NCI-H146 treated with DMSO at 0.1 percent for 48 hours (cell line): ENCODE results near the gene ARHGEF11.

Source experiments
- DNase-seq: peaks from one replicate; lab custom pipeline; 2025; ENCODE audit not compliant: unreplicated experiment; lab: John Stamatoyannopoulos, UW

ARHGEF11 gene

DNA sequence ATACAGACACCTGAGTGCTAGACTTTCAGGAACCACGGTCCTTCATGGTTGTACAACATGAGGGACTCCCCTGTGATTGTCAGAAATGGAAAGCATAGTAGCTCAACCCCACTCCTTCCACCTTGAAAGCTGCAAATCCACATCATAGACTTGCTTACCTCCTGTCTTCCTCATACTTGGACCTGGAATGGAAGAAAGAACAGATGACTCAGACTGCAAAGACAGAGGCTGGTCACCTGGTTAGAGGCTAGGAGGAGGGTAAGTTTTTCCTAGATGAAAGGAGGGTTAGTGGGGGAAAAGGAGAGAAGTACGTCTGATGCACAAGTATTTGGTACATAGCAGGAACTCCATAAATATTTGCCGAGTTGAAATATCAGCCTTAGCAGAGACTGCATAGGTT lies 87.9 kb downstream of the ARHGEF11 start:
- DNase-seq, result no peak

DNA sequence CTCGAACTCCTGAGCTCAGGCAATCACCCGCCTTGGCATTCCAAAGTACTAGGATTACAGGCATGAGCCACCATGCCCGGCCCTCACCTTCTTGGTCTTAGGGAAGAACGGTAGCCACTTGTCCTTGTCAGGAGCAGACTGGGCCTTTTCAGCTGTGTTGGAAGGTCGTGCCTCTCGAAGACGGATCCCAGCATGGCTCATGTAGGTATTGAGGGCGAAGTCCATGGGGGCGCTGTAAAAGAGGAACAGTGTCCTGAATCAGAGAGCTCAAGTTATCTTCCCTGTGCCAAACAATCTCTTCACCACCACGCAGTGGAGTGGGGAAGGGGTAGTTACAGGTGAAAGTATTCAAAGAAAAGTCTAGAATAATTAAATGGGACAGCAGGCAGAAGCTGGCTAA lies 89.2 kb downstream of the ARHGEF11 start:
- DNase-seq, result no peak

DNA sequence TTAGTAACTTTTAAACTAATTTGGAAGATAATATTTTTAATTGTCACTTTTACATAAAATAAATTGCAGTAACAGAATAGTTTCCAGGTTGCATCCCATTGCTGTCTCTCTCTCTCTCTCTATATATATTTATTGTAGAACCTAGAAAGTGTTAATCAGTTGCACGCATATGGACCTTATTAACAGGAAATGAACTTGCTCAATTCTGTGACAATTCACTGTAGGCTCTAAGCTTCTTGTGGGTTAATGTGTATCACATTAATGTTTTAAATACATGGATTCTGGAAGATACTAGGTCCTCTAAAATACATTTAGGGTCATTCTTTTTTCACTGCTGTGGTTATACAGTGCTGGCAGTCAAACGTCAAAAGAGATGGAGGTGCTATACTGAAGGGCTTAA lies 92.0 kb downstream of the ARHGEF11 start:
- no peak for DNase-seq

DNA sequence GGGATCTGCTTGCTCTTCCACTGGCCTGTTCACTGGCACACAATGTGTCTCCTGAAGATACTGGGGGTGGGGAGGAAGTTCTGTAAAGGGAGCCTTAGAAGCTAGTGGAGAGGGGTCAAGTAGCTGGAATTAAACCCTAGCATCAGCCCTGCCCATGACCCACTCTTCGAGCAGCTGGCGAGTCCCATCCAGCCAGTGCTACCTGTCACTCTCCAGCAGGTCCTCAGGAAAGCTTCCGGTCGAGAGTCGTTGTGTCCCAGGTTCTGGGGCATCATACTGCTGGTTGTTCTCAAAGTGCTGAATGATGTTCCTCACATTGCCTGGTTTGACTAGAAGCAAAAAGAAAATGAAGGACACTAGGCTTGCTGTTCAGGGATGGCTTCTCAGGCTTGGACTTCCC lies 94.2 kb downstream of the ARHGEF11 start:
- DNase-seq, result no peak

DNA sequence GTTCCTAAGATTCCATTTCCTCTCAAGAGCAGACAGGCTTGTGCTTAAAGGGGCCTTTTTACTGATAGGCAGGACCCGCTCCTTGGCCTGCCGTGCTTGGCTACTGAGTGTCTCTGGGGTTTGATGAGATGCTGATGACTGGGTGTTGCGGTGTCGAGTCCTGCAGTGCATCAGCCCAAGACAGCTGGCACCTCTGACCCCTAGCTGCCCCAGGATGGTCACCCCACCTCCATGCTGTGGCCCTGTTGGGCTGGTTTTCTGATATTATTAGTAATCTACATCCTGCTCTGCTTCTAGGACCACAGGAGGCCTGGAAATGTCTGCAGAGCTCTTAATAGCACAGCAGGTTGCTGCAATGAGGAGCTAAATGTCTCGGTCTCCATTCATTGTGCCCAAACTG lies 96.4 kb downstream of the ARHGEF11 start:
- no peak for DNase-seq

DNA sequence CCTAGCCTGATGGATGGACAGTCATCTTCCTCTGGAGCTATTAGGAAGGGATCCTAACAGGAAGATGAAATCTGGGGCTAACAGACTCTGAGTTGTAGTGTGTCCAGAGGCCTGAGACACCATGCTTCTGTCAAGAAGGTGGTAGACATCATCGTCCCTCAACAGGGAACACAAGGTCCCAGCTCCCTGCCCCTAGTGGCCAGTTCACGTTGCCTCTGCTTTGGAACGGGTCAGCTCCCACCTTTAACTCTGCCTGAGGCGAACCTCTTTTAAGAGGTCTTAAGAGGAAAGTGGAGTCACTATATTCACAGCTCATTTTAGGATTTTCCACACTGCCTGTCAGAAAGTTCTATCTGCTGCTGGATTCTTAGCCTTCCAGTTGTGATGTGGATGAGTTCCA lies 96.8 kb downstream of the ARHGEF11 start:
- DNase-seq, result no peak

DNA sequence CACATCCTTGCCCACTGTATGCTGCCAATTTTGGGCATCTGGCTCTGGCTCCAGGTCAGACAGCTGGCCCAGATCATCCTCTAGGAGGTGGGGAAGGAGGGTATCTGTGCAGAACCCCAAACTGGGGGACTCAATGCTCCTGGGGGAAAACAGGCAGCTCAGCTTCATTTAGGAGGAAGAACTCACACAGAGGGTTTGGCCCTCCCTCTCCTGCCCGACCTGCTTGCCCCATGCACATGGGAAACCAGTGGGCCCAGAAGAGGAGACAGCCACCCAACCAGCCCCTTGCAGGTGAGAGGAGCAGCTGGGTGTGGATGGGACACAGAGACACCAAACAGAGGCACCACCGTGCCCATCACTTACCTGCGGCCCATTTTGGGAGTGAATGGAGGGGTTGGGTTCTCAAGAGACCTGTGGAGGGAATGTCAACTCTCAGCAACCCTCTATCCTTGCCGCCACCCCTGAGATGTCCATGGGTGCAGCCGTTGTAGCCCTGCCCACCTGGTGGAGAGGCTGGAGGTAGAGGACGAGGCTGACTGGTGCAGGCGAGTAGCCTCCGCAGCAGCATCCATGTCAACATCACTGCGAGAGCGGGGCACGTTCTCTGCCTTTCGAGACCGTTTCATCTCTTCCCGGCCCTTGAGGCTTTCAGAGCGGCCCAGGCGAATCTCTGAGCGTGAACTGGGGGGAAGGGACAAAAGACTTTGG lies 97.6 kb downstream of the ARHGEF11 start:
- no peak for DNase-seq

DNA sequence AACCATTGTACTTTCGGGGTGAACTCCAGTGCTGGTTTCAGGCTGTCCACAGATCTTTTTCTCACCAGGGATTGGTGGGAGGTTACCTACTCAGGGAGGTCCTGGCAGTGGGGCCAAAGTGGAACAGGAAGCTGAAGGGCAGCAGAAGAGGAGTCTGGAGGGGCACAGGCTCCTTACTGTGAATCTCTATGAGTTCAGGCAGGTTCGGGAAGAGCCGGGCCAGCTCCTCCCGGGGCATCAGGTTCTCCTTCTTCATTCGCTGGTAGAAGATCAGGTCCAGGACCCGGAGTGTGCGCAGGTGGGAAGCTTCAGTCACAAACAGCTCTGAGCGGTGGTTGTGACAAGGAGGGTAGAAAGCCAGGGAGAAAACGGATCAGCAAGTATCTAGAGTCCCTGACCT lies 98.4 kb downstream of the ARHGEF11 start:
- DNase-seq, result no peak

DNA sequence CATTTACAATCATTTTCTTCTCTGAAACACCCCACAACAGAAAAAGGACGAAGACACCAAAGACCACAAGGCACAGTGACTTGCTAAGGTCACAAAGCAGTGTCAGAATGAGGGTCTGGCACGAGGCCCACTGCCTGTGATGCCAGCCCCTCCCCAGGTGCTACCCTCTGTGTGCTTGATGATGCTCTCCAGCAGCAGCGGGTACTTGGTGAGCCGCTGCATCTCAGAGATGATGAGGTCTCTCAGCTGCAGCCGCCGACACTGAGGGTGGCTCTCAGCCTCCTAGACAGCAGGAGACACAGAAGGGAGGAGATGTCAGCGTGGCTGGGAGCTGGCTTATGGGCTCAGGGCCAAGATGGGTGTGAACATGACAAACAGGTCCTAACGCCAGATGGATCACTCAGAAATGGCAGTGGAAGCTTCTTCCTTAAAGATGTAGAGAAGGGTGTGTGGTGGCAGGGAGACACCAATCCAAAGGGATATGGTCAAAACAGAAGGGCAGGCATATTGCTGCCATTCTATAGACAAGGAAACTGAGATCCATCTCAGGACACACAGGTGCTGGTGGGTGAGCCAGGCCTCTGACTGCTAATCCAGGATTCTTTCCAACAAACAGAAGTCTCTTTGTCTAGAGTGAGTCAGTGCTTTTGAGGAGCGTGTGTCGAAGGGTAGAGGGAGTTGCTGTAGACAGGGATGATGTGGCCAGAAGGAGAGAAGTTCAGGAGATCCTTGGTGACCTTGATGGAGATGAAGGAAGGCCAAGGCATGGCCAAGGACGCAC lies 99.5 kb downstream of the ARHGEF11 start:
- DNase-seq, result no peak

DNA sequence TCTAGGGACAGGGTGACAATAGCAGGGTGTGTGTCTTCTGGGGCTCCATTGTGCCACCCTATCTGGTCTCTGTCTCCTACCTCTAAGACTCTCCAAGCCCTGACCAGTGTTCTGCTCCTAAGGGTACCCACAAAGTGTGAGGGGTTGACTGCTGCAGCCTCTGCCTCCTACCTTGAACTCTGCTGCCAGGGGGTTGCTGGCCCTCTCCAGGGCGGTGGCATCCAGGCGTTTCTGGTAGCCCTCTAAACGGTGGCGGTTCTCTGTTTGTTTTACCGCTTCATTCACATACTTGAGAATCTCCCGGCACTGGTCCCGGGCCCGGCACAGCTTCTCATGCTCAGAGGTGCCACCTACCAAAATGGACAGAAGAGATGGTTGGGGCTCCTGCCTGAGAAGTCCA lies 100.7 kb downstream of the ARHGEF11 start:
- DNase-seq, result no peak

DNA sequence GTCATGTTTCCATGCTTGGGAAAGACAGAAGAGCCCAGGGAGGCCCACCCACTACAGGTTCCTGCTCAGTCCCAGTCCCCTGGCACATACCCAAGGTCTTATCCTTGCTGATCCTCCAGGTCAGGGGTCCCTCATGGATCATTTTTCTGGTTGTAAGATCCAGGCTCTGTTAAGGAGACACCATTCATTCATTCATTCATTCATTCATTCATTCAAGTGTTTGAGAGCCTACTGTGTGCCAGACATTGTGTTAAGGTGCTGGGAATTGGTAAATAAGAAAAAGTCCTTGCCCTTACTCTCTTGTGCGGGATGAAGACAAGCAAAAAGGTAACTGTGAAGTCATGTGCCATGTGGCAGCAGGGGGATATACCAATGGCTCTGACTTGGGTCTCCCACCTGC lies 101.3 kb downstream of the ARHGEF11 start:
- no peak for DNase-seq

DNA sequence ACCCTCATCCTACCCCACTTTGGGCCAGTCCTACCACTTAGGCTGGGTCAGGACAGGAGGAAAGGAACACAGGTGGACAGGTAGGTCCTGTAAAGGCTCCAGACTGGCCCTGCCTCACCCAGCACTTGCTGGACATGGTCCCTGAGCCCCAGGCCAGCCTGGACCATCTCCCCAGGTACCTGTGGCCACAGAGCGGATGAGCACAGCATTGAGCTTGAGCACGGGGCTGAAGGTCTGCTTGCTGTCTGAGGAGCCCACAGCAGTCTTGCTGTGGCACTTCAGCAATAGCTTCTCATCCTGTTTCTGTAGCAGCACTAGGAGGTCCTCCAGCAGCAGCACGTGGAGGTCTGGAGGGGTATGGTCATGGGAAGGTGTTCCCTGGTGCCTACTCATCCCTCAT lies 101.8 kb downstream of the ARHGEF11 start:
- DNase-seq, result no peak

DNA sequence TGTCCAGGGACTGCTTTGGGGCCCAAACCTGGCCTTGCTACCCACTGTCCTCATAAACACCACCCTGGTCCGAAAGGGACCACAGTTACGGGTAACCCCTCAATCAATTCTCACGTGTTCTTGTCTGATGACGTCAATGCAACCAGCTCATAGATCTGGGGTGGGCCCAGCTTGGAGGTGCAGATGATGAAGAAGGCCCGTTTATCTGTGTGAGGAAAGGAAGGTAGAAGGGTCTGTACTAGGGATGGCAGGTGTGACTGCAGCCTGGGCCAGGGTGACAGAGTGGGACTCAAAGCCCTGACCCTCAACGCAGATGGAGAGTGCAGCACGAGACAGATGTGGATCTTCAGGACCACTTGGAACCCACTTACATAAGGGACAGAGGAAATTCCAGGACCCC lies 103.0 kb downstream of the ARHGEF11 start:
- no peak for DNase-seq

DNA sequence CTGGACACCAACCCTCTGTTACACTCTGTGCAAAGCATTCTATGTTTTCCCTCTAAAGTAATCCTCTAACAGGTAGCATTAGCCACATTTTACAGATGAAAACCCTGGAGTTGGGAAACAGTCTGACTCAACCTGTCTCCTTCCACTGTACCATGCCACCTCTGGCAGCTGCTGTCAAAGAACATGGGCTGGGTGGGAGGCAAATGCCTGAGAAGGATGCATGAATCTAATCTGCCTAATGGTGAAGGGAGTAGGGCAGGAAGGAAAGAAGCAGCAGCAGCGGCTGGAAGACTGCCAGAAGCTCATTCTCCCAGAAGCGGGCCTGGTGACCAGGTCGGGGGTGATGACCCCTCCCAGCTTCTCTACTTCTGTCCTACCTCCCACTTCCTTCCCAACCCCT lies 103.4 kb downstream of the ARHGEF11 start:
- no peak for DNase-seq

DNA sequence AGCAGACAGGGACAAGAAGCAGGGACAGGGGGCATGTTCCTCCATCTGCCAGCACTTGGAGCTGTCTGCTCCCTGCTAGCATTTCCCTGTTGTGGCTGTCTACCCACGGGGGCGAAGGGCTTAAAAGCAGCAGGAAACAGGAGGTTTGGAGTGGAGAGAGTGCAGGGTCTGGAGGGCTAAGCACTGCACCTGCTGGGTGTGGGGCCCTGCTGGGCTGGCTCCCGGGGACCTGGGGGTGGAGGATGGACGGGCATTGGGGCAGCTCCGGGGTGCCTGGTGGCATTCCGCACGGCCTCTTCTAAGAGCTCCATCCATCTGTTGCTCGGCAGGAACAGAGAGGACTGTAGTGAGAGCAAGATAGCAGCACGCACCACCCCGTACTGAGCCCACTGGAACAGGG lies 103.9 kb downstream of the ARHGEF11 start:
- no peak for DNase-seq

DNA sequence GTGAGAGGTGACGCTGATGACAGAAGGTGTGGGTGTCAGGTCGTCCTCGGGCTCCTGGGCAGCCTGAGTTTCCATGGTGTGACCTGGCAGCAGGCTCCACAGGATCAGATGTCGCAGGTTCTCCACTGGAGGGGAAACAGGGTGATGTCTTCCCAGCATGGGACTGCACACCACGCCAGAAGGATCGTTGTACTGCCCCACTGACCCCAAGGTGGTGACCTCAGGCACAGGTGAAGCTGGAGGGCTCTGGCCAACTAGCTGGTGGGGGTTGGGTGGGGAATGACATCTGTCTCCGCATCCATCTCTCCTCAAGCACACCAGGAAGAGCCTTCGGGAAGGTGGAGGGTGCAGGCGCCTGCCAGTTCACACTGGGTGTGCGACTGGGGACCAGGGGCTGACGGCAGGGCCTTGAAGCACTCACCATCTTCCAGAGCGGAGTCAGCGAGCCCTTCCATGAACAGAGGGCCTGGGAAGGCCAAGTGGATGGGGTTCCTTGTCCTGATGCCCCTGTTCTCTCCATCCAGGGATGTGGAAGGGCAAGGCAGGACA lies 105.7 kb downstream of the ARHGEF11 start:
- DNase-seq, result no peak

DNA sequence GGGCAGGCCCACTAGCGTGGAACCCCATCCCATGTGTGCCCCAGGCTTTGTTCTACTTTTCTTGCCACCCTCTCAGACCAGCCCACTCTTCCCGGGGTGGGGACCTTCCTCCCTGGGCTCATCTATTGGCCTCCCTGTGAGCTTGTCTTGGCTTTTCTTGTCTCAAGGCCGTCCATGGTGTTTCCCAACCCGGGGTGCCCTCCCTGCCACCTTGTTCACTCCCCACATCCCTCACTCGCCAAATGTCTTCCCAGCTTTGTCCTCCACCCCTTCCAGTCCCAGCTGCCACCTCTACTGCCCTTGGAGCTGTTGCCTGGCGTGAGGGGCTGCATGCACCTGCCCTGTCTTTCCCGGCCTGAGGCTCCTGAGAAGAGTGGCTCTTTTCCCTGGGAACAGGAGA lies 106.7 kb downstream of the ARHGEF11 start:
- no peak for DNase-seq

DNA sequence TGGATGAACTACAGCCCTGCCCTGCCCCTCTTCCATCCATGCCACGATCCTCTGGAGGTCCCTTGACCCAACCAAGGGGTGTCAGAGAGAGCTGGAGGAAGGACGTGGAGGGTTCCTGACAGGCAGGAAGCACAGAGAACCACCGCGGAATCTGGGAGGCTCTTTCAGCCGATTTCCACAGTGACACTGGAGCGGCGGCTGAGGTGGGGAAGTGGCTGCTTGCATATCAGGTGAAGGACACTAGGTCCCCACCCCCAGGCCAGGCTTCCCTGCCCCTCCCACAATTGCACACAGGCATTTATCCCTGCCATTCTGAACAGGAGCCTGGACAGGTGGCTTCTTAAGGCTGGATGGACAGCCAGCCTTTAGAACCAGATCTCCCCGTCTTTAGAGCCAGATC lies 107.7 kb downstream of the ARHGEF11 start:
- no peak for DNase-seq

DNA sequence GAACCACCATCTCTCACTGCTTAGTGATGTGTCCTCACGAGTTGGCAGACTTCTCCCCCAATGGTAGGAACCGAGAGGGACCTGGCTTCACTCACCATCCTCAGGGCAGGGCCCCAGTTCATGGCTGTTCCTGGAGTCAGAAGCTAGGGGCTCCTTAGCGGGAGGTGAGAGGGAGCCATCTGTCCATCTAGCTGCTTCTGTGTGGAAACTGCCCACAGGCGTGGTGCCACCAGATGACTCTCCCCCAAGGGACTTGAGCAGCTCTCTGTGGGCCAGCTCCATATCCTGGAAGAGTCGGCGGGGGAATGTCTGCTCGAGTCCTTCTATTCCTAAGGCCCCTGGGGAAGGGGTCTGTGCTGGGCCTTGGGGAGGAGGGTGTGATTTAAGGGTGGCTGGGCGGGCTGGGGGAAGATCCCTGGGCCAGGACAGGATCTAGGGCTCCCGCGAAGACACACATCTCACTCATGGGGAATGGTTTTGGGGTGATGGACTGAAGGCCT lies 108.8 kb downstream of the ARHGEF11 start:
- DNase-seq, result no peak

DNA sequence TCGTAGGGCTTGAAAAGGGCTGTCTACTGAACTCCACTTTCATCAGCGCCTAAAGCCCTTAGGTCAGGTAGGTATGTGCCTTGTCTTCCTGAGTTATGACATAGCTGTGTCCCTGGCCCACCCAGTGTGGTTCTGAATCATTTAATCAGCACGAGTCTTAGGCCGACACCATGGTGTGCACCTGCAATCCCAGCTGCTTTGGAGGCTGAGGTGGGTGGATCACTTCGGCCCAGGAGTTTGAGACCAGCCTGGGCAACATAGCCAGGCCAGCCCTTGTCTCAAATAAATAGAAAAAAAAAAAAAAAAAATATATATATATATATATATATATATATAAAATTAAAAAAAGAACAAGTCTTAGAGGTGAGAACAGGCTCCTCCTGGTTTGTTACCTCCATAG lies 109.4 kb downstream of the ARHGEF11 start:
- no peak for DNase-seq

DNA sequence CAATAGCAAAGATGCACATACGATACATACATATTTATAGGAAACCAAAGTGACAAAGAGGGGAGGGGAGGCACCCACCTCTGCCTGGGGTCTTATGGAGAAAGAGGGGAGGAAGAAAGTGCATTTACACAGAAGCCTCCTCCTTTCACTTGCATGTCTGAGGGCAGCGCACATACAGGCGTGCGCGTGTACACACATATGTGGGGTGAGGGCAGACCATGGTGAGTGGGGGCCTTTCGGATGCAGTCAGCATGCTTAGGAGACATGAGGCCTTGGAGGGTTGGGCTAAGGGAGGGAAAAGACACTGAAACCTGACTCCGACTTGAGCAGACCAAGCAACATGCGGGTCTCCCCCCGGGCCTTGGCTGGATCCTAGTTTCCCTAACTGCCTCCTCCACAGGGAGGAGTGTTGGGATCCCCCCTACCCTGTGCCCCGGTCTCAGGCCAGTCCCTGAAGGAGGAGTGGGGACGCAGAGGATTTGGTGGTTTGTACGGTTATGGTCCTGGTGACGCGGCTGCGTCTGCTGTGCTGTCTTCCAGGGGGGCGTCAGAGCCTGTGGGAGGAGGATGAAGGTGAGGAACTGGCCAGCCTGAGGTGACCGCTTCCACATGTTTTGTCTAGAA lies 109.9 kb downstream of the ARHGEF11 start:
- DNase-seq, result no peak

DNA sequence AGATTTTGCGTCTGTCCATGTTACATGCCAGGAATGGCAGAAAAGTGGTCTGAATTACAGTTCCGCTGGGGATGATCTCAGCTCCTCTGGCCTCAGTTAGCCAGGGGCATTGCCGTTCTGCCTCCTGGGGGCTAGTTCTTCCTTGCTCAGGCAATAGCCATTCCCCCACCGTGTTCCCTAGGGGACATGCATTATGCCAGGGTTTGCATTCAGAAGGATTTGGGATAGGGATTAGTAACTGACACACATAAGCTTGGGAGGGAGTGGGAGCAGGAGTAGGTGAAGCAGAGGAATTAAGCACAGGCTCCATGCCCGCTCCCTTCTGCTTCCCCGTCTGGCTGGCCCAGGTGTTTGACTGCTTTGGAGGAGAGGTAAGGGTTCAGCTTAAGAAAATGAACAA lies 112.4 kb downstream of the ARHGEF11 start:
- no peak for DNase-seq
